ENCODE results near the gene GYS2. TPM values are rescaled to one million over a fixed set of nuclear protein-coding genes. Genes with fewer than 3 reads are reported as not detected.

GYS2 gene
- total RNA-seq, 1 donor from 2014 or later = 0.16 TPM

DNA sequence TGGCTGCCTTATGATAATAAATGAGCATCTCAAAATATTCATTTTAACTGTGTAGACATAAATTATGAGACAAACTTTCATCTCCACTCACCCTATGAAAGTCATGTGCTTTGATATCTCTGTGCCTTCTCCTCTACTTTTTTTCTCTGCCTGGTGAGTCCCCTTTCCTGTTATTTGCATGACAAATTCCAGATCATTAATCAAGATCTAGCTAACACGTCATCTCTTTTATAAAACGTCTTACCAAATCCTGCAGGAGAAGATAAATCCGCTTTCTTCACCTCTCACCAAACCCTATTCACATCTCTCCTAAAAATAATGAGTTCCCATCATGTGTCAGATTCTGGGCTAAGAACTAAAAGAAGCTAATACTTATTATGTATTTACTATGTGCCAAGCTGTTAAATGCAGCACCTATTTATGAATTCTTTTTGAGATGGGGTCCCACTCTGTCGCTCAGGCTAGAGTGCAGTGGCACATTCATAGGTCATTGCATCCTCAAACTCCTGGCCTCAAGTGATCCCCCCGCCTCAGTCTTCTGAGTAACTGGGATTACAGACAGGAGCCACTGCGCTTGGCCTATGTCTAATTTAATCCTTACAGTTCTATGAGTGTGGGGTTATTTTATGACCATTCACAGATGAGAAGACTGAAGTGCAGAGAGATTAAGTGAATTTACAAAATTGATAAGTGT lies 51.9 kb downstream of the GYS2 start:
- DNase-seq (ENCODE audit: low spot score) = no peak

GRCh38 chr12:21551841-21552465 lies 52.7 kb downstream of the GYS2 start:
- DNase-seq (ENCODE audit: low spot score) = no peak

GRCh38 chr12:21547437-21547836 lies 57.2 kb downstream of the GYS2 start:
- no peak for DNase-seq (ENCODE audit: low spot score)

DNA sequence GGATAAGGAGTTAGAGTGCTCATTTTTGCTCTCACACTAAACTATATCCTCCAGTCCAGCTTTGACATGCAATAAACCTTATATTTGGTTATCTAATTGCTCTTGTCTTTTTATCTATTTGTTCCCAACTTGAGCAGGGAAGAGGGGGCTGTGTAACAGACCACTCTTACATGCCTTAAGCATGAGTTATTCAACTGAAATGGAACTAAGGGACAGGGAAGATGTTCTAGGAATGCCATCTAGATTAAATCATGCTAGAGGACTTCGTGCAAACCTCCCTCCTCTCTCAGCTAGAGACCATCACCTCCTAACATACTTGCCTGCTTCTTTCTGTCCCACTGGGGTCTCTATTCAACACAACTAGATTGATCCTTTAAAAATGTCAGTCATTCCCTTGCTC lies 57.9 kb downstream of the GYS2 start:
- no peak for DNase-seq (ENCODE audit: low spot score)

- DNase-seq (ENCODE audit: low spot score) = no peak
Observed at GRCh38 chr12:21545557-21545956, 59.1 kb downstream of the GYS2 start.

DNA sequence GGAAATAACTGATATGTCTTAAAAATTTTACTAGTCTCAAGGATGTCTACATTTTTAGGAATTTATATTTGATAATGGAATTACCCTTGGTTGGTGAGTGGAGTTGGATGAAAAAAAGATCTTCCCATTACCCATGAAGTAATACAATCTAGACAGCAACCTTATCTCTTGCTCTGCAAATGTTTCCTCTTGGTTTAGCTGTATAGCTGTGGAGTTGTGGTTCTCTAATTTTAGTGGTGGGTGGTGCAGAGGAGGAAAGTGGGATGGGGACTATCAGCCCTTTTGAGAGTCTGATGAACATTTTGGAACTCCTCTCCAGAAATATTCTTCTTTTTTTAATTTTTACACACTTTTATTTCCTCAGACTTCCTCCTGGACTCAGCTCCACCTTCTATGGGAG lies 61.5 kb downstream of the GYS2 start:
- no peak for DNase-seq (ENCODE audit: low spot score)

GRCh38 chr12:21542403-21542802 lies 62.2 kb downstream of the GYS2 start:
- no peak for DNase-seq (ENCODE audit: low spot score)

DNA sequence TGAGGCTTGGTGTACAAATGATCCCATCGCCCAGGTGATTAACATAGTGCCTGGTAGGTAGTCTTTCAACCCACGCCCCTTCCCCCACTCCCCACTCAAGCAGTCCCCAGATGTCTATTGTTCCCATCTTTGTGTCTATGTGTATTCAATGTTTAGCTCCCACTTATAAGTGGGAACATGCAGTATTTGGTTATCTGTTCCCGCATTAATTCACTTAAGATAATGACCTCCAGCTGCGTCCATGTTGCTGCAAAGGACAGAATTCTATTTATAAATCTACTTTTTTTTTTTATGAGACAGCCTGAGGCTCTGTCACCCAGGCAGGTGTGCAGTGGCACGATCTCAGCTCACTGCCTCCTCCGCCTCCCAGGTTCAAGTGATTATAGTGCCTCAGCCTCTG lies 62.9 kb downstream of the GYS2 start:
- DNase-seq (ENCODE audit: low spot score) = no peak

DNA sequence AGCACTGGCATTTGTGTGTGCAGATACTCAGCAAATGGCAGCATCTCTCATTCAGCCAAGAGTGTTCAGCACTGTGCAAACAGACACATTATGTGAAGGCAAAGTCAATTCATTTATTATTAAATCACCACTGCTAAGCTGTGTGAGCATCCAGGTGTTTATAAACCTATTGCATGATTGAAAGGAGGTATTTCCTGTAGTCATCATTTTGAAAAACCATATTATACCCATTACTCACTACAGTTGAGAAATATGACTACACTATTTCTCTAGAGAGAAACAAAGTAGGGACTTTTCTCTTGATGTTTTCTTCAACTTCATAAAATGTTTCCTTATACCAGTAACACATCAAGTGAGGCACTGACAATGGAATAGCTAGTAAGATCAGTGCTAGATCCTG lies 64.8 kb downstream of the GYS2 start:
- DNase-seq (ENCODE audit: low spot score) = no peak

GRCh38 chr12:21538061-21538653 lies 66.5 kb downstream of the GYS2 start:
- DNase-seq (ENCODE audit: low spot score) = no peak

- DNase-seq (ENCODE audit: low spot score) = no peak
Observed at GRCh38 chr12:21529456-21529855, 75.2 kb downstream of the GYS2 start.

DNA sequence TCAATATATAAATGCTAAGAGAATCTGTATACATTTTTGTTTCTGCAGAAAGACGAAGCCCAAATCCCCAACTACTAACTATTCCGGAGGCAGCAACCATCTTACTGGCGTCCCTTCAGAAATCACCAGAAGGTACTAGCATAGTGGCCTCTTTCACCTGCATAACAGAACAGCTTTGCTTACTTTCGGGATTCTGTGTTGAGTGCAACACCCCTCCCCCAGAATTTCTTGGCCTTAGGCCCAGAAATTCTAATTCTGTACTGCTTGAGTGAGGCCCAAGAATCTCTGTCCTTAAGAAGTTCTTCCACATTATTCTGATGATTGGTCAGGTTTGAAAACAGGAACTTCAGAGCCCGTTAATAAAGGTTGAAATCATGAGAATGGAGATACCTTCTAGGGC lies 75.7 kb downstream of the GYS2 start:
- DNase-seq (ENCODE audit: low spot score) = no peak

- DNase-seq (ENCODE audit: low spot score) = no peak
Observed at GRCh38 chr12:21527451-21528180, 77.0 kb downstream of the GYS2 start.

DNA sequence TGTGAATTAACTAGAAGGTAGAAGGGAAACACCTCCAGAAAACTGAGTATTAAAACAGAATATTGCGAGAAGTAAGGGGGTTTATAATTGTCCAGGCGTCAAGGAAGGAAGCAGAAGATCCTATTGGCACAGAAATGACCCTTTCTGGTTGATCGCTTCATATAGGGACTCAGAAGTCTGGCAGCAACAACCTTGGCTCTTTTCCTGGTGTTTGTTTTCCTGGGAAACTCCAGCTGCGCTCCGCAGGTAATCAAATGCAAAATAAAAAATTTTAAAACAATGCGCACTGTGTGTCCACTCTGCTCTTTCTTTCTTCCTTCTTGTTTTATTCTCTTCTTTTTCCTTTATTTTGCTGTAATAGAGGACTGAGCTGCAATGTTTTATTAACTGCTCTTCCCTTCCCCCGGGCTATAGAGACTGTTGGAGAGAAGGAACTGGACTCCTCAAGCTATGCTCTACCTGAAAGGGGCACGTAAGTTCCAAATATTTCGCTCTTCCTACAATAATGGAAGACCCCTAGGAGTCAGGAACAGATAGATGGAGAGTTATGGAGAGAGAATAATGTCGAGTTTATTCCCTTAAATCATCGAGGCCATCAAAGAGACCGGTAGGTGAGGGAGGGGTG lies 77.8 kb downstream of the GYS2 start:
- no peak for DNase-seq (ENCODE audit: low spot score)

- DNase-seq (ENCODE audit: low spot score) = no peak
Observed at GRCh38 chr12:21526053-21526452, 78.6 kb downstream of the GYS2 start, which contains the start of gene SPX. TSS of gene SPX (plus strand) at chr12:21526296. CDS start at chr12:21526473, 177 bp downstream.

DNA sequence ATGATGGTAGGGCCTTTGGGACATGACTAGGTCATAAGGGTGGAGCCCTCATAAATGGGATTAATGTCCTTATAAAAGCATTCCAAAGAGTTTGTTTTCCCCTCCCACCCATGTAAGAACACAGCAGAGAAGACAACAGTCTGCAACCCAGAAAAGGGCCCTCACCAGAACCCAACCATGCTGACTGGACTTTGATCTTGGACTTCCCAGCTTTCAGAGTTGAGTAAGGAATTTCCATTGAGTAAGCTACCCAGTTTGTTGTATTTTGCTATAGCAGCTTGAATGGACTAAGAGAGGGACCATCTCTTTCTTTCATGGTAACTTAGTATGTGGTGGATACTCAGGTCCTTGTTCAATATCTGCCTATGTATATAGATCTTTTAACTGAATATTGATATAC lies 81.5 kb downstream of the GYS2 start:
- no peak for DNase-seq (ENCODE audit: low spot score)

DNA sequence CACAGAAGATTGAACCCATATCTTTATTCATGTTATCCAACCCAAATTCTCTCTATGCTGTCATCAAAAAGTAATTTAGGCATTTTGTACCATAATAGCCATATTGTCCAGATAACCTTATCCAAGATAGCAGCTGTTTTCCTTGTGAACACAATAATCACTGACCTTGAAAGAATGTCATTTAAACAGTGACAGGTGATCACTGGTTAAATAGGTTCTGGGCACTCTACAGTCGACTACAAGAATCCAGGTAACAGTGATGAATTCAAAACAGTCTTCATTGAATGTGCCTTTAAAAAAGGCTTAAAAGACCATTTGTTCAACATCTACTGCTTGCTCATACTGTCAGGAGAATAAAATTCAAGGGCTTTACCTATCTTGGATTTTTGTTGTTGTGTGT lies 83.1 kb downstream of the GYS2 start:
- DNase-seq (ENCODE audit: low spot score) = no peak

DNA sequence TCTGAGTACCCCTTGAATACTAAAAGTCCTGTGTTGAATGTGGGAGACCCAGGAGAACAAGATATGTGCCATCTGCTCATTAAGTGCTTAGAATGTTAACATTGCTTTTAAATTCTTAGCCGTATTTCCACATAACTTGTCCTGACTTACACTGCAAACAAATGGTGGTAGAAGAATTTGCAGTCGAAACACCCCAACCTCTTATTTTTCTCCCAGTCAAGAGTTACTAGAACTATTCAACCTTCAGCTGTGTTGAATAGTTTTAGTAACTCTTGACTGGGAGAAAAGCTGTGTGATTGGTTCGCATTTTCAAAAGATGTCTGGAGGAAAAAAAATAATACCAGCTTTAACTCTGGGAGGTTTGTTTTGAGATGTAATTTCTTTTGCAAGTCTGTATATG lies 86.2 kb downstream of the GYS2 start:
- DNase-seq (ENCODE audit: low spot score) = no peak

GRCh38 chr12:21516281-21516680 lies 88.4 kb downstream of the GYS2 start:
- no peak for DNase-seq (ENCODE audit: low spot score)

GRCh38 chr12:21509768-21510167 lies 94.9 kb downstream of the GYS2 start:
- no peak for DNase-seq (ENCODE audit: low spot score)

GRCh38 chr12:21507849-21508248 lies 96.8 kb downstream of the GYS2 start:
- DNase-seq (ENCODE audit: low spot score) = no peak

- DNase-seq (ENCODE audit: low spot score) = no peak
Observed at GRCh38 chr12:21505888-21506287, 98.8 kb downstream of the GYS2 start.
